ENCODE results near the gene TMEM132E. TPM values are rescaled to one million over a fixed set of nuclear protein-coding genes. Genes with fewer than 3 reads are reported as not detected.

TMEM132E gene
- total RNA-seq, 1 experiment from 2014 or later: 0.42 TPM

- no peaks in the 10 kb centered on the region for H4K20me1 ChIP-seq (ENCODE audit: control insufficient read depth, insufficient read depth, insufficient read length)
- H2BK120ac ChIP-seq (ENCODE audit: low read depth, low read length, poor library complexity, severe bottlenecking): no peak overlapping the region
- no peak overlapping the region for H4K91ac ChIP-seq (ENCODE audit: insufficient read length, low read depth, low read length)
- no peaks in the 10 kb centered on the region for H3K23me2 ChIP-seq (ENCODE audit: insufficient read length, low read depth, low read length, poor library complexity, severe bottlenecking)
- H3K4me2 ChIP-seq (ENCODE audit: insufficient read depth, insufficient read length, low read length): no peak overlapping the region
- no peak for TF ChIP-seq CTCF (conservative IDR thresholded peaks at IDR 0.05)
- no peak overlapping the region for H2BK15ac ChIP-seq (ENCODE audit: low read depth, low read length)
- H2AK5ac ChIP-seq (ENCODE audit: insufficient read length, low read length): no peak overlapping the region
- H3K27ac Mint-ChIP-seq: no peak overlapping the region
- no peaks in the 10 kb centered on the region for H3K79me2 ChIP-seq (ENCODE audit: insufficient read depth, low read length)
- H4K5ac ChIP-seq (ENCODE audit: insufficient read length, low read depth, low read length): no peak overlapping the region
- H3K4me3 Mint-ChIP-seq: no peak overlapping the region
- no peak overlapping the region for H2BK20ac ChIP-seq (ENCODE audit: low read depth, low read length, poor library complexity, severe bottlenecking)
- H4K8ac ChIP-seq (replicated peaks; ENCODE audit: insufficient read length, low read depth, low read length): no peak overlapping the region
- H3K79me1 ChIP-seq (ENCODE audit: insufficient read depth, low read depth, low read length, poor library complexity, severe bottlenecking): no peaks in the 10 kb centered on the region
- H2BK12ac ChIP-seq (ENCODE audit: insufficient read length, low read depth, low read length): no peak overlapping the region
- H3K27ac ChIP-seq (ENCODE audit: insufficient read length, low read depth, low read length): no peak overlapping the region
- no peaks in the 10 kb centered on the region for H3K9me3 ChIP-seq (ENCODE audit: control insufficient read depth, low read depth, low read length)
- peaks cover 59% of the 10 kb centered on the region for H3K27me3 Mint-ChIP-seq (ENCODE audit: low read depth)
- no peak overlapping the region for H3K18ac ChIP-seq (ENCODE audit: insufficient read length, low read depth, low read length)
- H3K36me3 Mint-ChIP-seq (ENCODE audit: insufficient read depth in 1 of 3, low read depth in 3 of 3): no peaks in the 10 kb centered on the region
- no peak overlapping the region for H3K23ac ChIP-seq (ENCODE audit: insufficient read length, low read depth, low read length)
- H3K27me3 ChIP-seq (ENCODE audit: insufficient read depth, low read length): no peaks in the 10 kb centered on the region; the same call in 1 of the 2 replicates
- H3K9ac ChIP-seq (ENCODE audit: extremely low read depth, insufficient read length, low read length): no peak overlapping the region
- H3K56ac ChIP-seq (ENCODE audit: insufficient read length, low read depth, low read length): no peak overlapping the region
- no peak overlapping the region for H3K4ac ChIP-seq (ENCODE audit: low read depth, low read length)
- no peak overlapping the region for H3K14ac ChIP-seq (ENCODE audit: insufficient read depth, low read length)
- no CpG with 5 or more reads among the region's 8 CpGs for WGBS (ENCODE audit: extremely low coverage, insufficient read length, low lambda C conversion rate)
- H3K4me1 ChIP-seq (ENCODE audit: insufficient read depth, low read length): peaks cover 5% of the 10 kb centered on the region; the same call in 1 of the 2 replicates
- H2AFZ ChIP-seq (ENCODE audit: low read length): no peak overlapping the region
- no peaks in the 10 kb centered on the region; a peak in 1 of 5 replicates for H3K9me3 Mint-ChIP-seq
- DNase-seq: no peak
- H3T11ph ChIP-seq (ENCODE audit: low read length): no peak overlapping the region
- H3K4me1 Mint-ChIP-seq: peaks cover 33 to 36% of the 10 kb centered on the region in 2 experiments
- no peak overlapping the region for H2BK5ac ChIP-seq (ENCODE audit: insufficient read length, low read length)
These were observed 49.5 kb downstream of the TMEM132E start for GRCh38 chr17:34628879-34629278.
